ENCODE results near the gene DGLUCY. TPM values are rescaled to one million over a fixed set of nuclear protein-coding genes. Genes with fewer than 3 reads are reported as not detected.

The DGLUCY gene
- total and polyA plus RNA-seq, 2 of the 8 experiments (the other 6 are each of a cell fraction or from before 2014, with no cell fraction given): 24.9 to 31.8 TPM

DNA sequence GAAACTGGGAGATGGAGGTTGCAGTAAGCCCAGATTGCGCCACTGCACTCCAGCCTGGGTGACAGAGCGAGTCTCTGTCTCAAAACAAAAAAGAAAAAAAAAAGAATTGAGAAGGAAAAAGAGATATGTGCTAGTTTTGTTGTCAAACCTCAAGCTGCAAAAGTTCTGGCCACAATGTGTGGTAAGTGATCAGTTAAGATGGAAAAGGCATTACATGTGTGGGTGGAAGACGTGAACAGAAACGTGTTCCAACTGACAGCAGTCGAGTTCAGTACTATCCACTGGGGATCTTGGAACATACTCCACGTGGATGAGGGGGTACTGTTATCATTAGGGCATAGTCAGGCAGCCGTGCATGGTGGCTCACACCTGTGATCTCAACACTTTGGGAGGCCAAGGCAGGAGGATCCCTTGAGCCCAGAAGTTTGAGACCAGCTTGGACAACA, 113.3 kb downstream of the DGLUCY start (continued):
- TF ChIP-seq, protein P1, sequence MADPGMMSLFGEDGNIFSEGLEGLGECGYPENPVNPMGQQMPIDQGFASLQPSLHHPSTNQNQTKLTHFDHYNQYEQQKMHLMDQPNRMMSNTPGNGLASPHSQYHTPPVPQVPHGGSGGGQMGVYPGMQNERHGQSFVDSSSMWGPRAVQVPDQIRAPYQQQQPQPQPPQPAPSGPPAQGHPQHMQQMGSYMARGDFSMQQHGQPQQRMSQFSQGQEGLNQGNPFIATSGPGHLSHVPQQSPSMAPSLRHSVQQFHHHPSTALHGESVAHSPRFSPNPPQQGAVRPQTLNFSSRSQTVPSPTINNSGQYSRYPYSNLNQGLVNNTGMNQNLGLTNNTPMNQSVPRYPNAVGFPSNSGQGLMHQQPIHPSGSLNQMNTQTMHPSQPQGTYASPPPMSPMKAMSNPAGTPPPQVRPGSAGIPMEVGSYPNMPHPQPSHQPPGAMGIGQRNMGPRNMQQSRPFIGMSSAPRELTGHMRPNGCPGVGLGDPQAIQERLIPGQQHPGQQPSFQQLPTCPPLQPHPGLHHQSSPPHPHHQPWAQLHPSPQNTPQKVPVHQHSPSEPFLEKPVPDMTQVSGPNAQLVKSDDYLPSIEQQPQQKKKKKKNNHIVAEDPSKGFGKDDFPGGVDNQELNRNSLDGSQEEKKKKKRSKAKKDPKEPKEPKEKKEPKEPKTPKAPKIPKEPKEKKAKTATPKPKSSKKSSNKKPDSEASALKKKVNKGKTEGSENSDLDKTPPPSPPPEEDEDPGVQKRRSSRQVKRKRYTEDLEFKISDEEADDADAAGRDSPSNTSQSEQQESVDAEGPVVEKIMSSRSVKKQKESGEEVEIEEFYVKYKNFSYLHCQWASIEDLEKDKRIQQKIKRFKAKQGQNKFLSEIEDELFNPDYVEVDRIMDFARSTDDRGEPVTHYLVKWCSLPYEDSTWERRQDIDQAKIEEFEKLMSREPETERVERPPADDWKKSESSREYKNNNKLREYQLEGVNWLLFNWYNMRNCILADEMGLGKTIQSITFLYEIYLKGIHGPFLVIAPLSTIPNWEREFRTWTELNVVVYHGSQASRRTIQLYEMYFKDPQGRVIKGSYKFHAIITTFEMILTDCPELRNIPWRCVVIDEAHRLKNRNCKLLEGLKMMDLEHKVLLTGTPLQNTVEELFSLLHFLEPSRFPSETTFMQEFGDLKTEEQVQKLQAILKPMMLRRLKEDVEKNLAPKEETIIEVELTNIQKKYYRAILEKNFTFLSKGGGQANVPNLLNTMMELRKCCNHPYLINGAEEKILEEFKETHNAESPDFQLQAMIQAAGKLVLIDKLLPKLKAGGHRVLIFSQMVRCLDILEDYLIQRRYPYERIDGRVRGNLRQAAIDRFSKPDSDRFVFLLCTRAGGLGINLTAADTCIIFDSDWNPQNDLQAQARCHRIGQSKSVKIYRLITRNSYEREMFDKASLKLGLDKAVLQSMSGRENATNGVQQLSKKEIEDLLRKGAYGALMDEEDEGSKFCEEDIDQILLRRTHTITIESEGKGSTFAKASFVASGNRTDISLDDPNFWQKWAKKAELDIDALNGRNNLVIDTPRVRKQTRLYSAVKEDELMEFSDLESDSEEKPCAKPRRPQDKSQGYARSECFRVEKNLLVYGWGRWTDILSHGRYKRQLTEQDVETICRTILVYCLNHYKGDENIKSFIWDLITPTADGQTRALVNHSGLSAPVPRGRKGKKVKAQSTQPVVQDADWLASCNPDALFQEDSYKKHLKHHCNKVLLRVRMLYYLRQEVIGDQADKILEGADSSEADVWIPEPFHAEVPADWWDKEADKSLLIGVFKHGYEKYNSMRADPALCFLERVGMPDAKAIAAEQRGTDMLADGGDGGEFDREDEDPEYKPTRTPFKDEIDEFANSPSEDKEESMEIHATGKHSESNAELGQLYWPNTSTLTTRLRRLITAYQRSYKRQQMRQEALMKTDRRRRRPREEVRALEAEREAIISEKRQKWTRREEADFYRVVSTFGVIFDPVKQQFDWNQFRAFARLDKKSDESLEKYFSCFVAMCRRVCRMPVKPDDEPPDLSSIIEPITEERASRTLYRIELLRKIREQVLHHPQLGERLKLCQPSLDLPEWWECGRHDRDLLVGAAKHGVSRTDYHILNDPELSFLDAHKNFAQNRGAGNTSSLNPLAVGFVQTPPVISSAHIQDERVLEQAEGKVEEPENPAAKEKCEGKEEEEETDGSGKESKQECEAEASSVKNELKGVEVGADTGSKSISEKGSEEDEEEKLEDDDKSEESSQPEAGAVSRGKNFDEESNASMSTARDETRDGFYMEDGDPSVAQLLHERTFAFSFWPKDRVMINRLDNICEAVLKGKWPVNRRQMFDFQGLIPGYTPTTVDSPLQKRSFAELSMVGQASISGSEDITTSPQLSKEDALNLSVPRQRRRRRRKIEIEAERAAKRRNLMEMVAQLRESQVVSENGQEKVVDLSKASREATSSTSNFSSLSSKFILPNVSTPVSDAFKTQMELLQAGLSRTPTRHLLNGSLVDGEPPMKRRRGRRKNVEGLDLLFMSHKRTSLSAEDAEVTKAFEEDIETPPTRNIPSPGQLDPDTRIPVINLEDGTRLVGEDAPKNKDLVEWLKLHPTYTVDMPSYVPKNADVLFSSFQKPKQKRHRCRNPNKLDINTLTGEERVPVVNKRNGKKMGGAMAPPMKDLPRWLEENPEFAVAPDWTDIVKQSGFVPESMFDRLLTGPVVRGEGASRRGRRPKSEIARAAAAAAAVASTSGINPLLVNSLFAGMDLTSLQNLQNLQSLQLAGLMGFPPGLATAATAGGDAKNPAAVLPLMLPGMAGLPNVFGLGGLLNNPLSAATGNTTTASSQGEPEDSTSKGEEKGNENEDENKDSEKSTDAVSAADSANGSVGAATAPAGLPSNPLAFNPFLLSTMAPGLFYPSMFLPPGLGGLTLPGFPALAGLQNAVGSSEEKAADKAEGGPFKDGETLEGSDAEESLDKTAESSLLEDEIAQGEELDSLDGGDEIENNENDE (IDR thresholded peaks at IDR 0.05; ENCODE audit: insufficient replicate concordance, low read length): no peak
- TF ChIP-seq TBP (IDR thresholded peaks at IDR 0.05; ENCODE audit: low read depth, low read length) (no peak), SP2 (IDR thresholded peaks at IDR 0.05; ENCODE audit: low read length) (no peak), MAFK (IDR thresholded peaks at IDR 0.05; ENCODE audit: low read depth, low read length) (no peak), RXRA (IDR thresholded peaks at IDR 0.05; ENCODE audit: insufficient read depth, low read depth, low read length) (no peak), KDM5A (IDR thresholded peaks at IDR 0.05; ENCODE audit: low read length) (no peak), JUND (IDR thresholded peaks at IDR 0.05; ENCODE audit: low read length) (no peak), EZH2 (IDR thresholded peaks at IDR 0.05; ENCODE audit: low read depth, low read length, severe bottlenecking) (no peak), CBX5 (IDR thresholded peaks at IDR 0.05; ENCODE audit: low read depth, low read length) (no peak), HDAC2 (IDR thresholded peaks at IDR 0.05; ENCODE audit: borderline replicate concordance in 1 of 2, low read depth in 2 of 2, low read length in 2 of 2) (no peak), CEBPB (IDR thresholded peaks at IDR 0.05; ENCODE audit: low read depth, low read length) (no peak), SIRT6 (IDR thresholded peaks at IDR 0.05; ENCODE audit: low read length) (no peak)
